Mesendoderm (in vitro differentiated cells): ENCODE results near the gene TPH2.
A peak's percentile ranks its signal among the peaks of the same experiment; 100 is the strongest.

Experiments
- DNase-seq: peaks from one replicate; pipeline ENCODE4 v3.0.0; 2013
- H2AK5ac ChIP-seq: 2 replicates; pipeline ENCODE4 v1.6.1; 2013; ENCODE audit warnings: low read length, inconsistent platforms
- H2BK120ac ChIP-seq: 2 replicates; pipeline ENCODE4 v1.6.1; 2013; ENCODE audit warnings: low read depth, mild to moderate bottlenecking, low read length, moderate library complexity, mixed read lengths
- H2BK15ac ChIP-seq: replicated peaks from 2 replicates; pipeline ENCODE4 v1.6.1; 2013; ENCODE audit warnings: low read depth, mild to moderate bottlenecking, moderate library complexity
- H2BK5ac ChIP-seq: 2 replicates; pipeline ENCODE4 v1.6.1; 2013; ENCODE audit warnings: low read length, inconsistent platforms
- H3K18ac ChIP-seq: 2 replicates; pipeline ENCODE4 v1.6.1; 2013; ENCODE audit warnings: mild to moderate bottlenecking, low read length, mixed read lengths
- H3K23ac ChIP-seq: one replicate; pipeline ENCODE4 v1.6.1; 2013; ENCODE audit warnings: low read length
- H3K27ac ChIP-seq: 2 replicates; pipeline ENCODE4 v1.5.1; 2013; ENCODE audit warnings: low read depth, mild to moderate bottlenecking, inconsistent platforms, low read length, moderate library complexity
- H3K27me3 ChIP-seq: 2 replicates; pipeline ENCODE4 v1.6.1; 2013; ENCODE audit warnings: low read length, control low read depth, mild to moderate bottlenecking, inconsistent platforms; ENCODE audit not compliant: insufficient read depth, poor library complexity
- H3K36me3 ChIP-seq: 2 replicates; pipeline ENCODE4 v1.6.1; 2013; ENCODE audit warnings: low read length, inconsistent platforms; ENCODE audit not compliant: control insufficient read depth, insufficient read depth
- H3K4ac ChIP-seq: one replicate; pipeline ENCODE4 v1.6.1; 2013; ENCODE audit warnings: low read depth, mild to moderate bottlenecking, low read length, moderate library complexity
- H3K4me1 ChIP-seq: 2 replicates; pipeline ENCODE4 v1.6.1; 2013; ENCODE audit warnings: low read depth, low read length, inconsistent platforms; ENCODE audit not compliant: control insufficient read depth
- H3K4me2 ChIP-seq: 2 replicates; pipeline ENCODE4 v1.6.1; 2013; ENCODE audit warnings: low read length
- H3K4me3 ChIP-seq: 2 replicates; pipeline ENCODE4 v1.5.1; 2013; ENCODE audit warnings: mild to moderate bottlenecking, low read length
- H3K56ac ChIP-seq: one replicate; pipeline ENCODE4 v1.6.1; 2013; ENCODE audit warnings: low read length
- H3K79me1 ChIP-seq: 2 replicates; pipeline ENCODE4 v1.6.1; 2013; ENCODE audit warnings: low read length, inconsistent platforms
- H3K79me2 ChIP-seq: 2 replicates; pipeline ENCODE4 v1.6.1; 2013; ENCODE audit warnings: mild to moderate bottlenecking, low read length; ENCODE audit not compliant: control insufficient read depth, insufficient read depth
- H3K9ac ChIP-seq: 2 replicates; pipeline ENCODE4 v1.6.1; 2013; ENCODE audit warnings: low read length, inconsistent platforms
- H4K5ac ChIP-seq: one replicate; pipeline ENCODE4 v1.6.1; 2013; ENCODE audit warnings: low read length
- H4K8ac ChIP-seq: one replicate; pipeline ENCODE4 v1.6.1; 2013; ENCODE audit warnings: low read depth, mild to moderate bottlenecking, control low read depth, low read length, moderate library complexity
- WGBS: extraction: QIAGEN DNeasy Blood & Tissue Kit; methylation state at CpG from one replicate; pipeline ENCODE4 v1.1.7; 2013; ENCODE audit warnings: low lambda C conversion rate, missing lambda C conversion rate; ENCODE audit not compliant: insufficient coverage; ENCODE audit errors: extremely low coverage; 5-methylcytosine and 5-hydroxymethylcytosine counted together

Gene TPH2

GRCh38 chr12:71945121-71945520 lies 6.5 kb downstream of the TPH2 start:
- WGBS: no CpG with 5 or more reads among the region's 1 CpG
- Histone ChIP-seq H2AK5ac (no peak overlapping the region), H3K56ac (no peak overlapping the region)

GRCh38 chr12:71945883-71946282 lies 7.2 kb downstream of the TPH2 start:
- H2AK5ac ChIP-seq: no peak overlapping the region

More at GRCh38 chr12:71945121-71945520, 6.5 kb downstream of the TPH2 start:
- H3K4me1 ChIP-seq: peaks cover 16% of the 10 kb centered on the region
- H3K18ac ChIP-seq: no peak overlapping the region
- H3K4me2 ChIP-seq: no peak overlapping the region
- DNase-seq: no peak
- H3K27ac ChIP-seq: no peak overlapping the region
- no peak overlapping the region for H2BK120ac ChIP-seq
- H3K79me2 ChIP-seq: no peaks in the 10 kb centered on the region
- H3K23ac ChIP-seq: no peak overlapping the region
- H3K4me3 ChIP-seq: no peak overlapping the region
- no peak overlapping the region for H2BK15ac ChIP-seq
- no peak overlapping the region for H4K5ac ChIP-seq
- no peak overlapping the region for H2BK5ac ChIP-seq
- H3K79me1 ChIP-seq: no peaks in the 10 kb centered on the region
- no peaks in the 10 kb centered on the region for H3K36me3 ChIP-seq
- H3K9ac ChIP-seq: no peak overlapping the region
- H4K8ac ChIP-seq: no peak overlapping the region
- no peak overlapping the region for H3K4ac ChIP-seq
- no peaks in the 10 kb centered on the region for H3K27me3 ChIP-seq

GRCh38 chr12:71947645-71948105 lies 9.0 kb downstream of the TPH2 start:
- H2BK15ac ChIP-seq: no peak overlapping the region
- H3K79me2 ChIP-seq: no peaks in the 10 kb centered on the region
- H2BK120ac ChIP-seq: no peak overlapping the region
- no peaks in the 10 kb centered on the region for H3K27me3 ChIP-seq
- no peak overlapping the region for H2BK5ac ChIP-seq
- H3K36me3 ChIP-seq: no peaks in the 10 kb centered on the region
- no peak overlapping the region for H3K27ac ChIP-seq
- DNase-seq: peak; percentile 73
- H3K4me1 ChIP-seq: peaks cover 16% of the 10 kb centered on the region
- no peak overlapping the region for H4K8ac ChIP-seq
- no peak overlapping the region for H3K4ac ChIP-seq
- no peaks in the 10 kb centered on the region for H3K79me1 ChIP-seq
- no peak overlapping the region for H3K4me3 ChIP-seq
- no peak overlapping the region for H2AK5ac ChIP-seq
- H3K18ac ChIP-seq: no peak overlapping the region
- no CpG with 5 or more reads among the region's 9 CpGs for WGBS
- H3K9ac ChIP-seq: no peak overlapping the region
- no peak overlapping the region for H4K5ac ChIP-seq
- H3K56ac ChIP-seq: no peak overlapping the region
- no peak overlapping the region for H3K4me2 ChIP-seq
- H3K23ac ChIP-seq: no peak overlapping the region

More at GRCh38 chr12:71945883-71946282, 7.2 kb downstream of the TPH2 start:
- no peak overlapping the region for H3K18ac ChIP-seq
- no peak overlapping the region for H4K5ac ChIP-seq
- H3K23ac ChIP-seq: no peak overlapping the region
- H3K36me3 ChIP-seq: no peaks in the 10 kb centered on the region
- H3K4ac ChIP-seq: no peak overlapping the region
- no CpG with 5 or more reads among the region's 4 CpGs for WGBS
- H3K9ac ChIP-seq: no peak overlapping the region
- H2BK15ac ChIP-seq: no peak overlapping the region
- H3K4me2 ChIP-seq: no peak overlapping the region
- H3K4me3 ChIP-seq: no peak overlapping the region
- peaks cover 16% of the 10 kb centered on the region for H3K4me1 ChIP-seq
- H2BK120ac ChIP-seq: no peak overlapping the region
- H4K8ac ChIP-seq: no peak overlapping the region
- no peaks in the 10 kb centered on the region for H3K79me2 ChIP-seq
- H2BK5ac ChIP-seq: no peak overlapping the region
- DNase-seq: no peak
- no peak overlapping the region for H3K27ac ChIP-seq
- no peaks in the 10 kb centered on the region for H3K27me3 ChIP-seq
- H3K79me1 ChIP-seq: no peaks in the 10 kb centered on the region
- H3K56ac ChIP-seq: no peak overlapping the region

- Histone ChIP-seq H3K27ac (no peak overlapping the region), H3K18ac (no peak overlapping the region)
- no CpG with 5 or more reads among the region's 3 CpGs for WGBS
Measured at GRCh38 chr12:71948390-71948789, 9.7 kb downstream of the TPH2 start.

GRCh38 chr12:71949646-71950045 lies 11.0 kb downstream of the TPH2 start:
- Histone ChIP-seq H3K79me2 (no peaks in the 10 kb centered on the region), H3K4me1 (peaks cover 16% of the 10 kb centered on the region), H4K5ac (no peak overlapping the region), H3K79me1 (no peaks in the 10 kb centered on the region), H3K27ac (no peak overlapping the region), H2BK120ac (no peak overlapping the region), H3K4me2 (no peak overlapping the region), H2BK5ac (no peak overlapping the region), H3K18ac (no peak overlapping the region), H3K36me3 (no peaks in the 10 kb centered on the region), H3K23ac (no peak overlapping the region), H2BK15ac (no peak overlapping the region), H3K4me3 (no peak overlapping the region), H2AK5ac (no peak overlapping the region), H4K8ac (no peak overlapping the region), H3K56ac (no peak overlapping the region), H3K9ac (no peak overlapping the region), H3K27me3 (no peaks in the 10 kb centered on the region), H3K4ac (no peak overlapping the region)
- no CpG with 5 or more reads among the region's 3 CpGs for WGBS
- no peak for DNase-seq

More at GRCh38 chr12:71948390-71948789, 9.7 kb downstream of the TPH2 start:
- Histone ChIP-seq H3K4me2 (no peak overlapping the region), H3K56ac (no peak overlapping the region), H3K4me1 (peaks cover 16% of the 10 kb centered on the region), H3K4me3 (no peak overlapping the region), H2AK5ac (no peak overlapping the region), H3K23ac (no peak overlapping the region), H2BK5ac (no peak overlapping the region), H3K9ac (no peak overlapping the region), H3K79me1 (no peaks in the 10 kb centered on the region), H3K27me3 (no peaks in the 10 kb centered on the region), H3K4ac (no peak overlapping the region), H3K79me2 (no peaks in the 10 kb centered on the region), H4K8ac (no peak overlapping the region), H4K5ac (no peak overlapping the region), H2BK120ac (no peak overlapping the region), H3K36me3 (no peaks in the 10 kb centered on the region), H2BK15ac (no peak overlapping the region)
- peak; percentile 36 for DNase-seq

- Histone ChIP-seq H4K5ac (no peak overlapping the region), H3K56ac (no peak overlapping the region), H3K79me2 (no peaks in the 10 kb centered on the region), H2BK5ac (no peak overlapping the region), H3K18ac (no peak overlapping the region), H3K4me3 (no peak overlapping the region), H2BK120ac (no peak overlapping the region), H3K79me1 (no peaks in the 10 kb centered on the region), H3K27ac (no peak overlapping the region), H3K36me3 (no peaks in the 10 kb centered on the region), H3K23ac (no peak overlapping the region), H2BK15ac (no peak overlapping the region), H2AK5ac (no peak overlapping the region), H3K9ac (no peak overlapping the region), H3K27me3 (no peaks in the 10 kb centered on the region), H3K4me1 (peaks cover 16% of the 10 kb centered on the region), H4K8ac (no peak overlapping the region), H3K4ac (no peak overlapping the region), H3K4me2 (no peak overlapping the region)
- DNase-seq: no peak
- no CpG with 5 or more reads among the region's 4 CpGs for WGBS
Measured at GRCh38 chr12:71950404-71950803, 11.8 kb downstream of the TPH2 start.
